Chondrocyte (in vitro differentiated cells): ENCODE data around the gene GALNT9. TPM values are rescaled to one million over a fixed set of nuclear protein-coding genes. Genes with fewer than 3 reads are reported as not detected.

Source experiments
- DNase-seq: peaks from one replicate; pipeline ENCODE4 v3.0.0; 2021; ENCODE audit warnings: mixed read lengths, low spot score
- H3K27ac Mint-ChIP-seq: one replicate; pipeline ENCODE4 v1.8.0; 2021; ENCODE audit warnings: mild to moderate bottlenecking, moderate library complexity, mixed read lengths; ENCODE audit not compliant: unreplicated experiment
- H3K27me3 Mint-ChIP-seq: 2 replicates; pipeline ENCODE4 v1.8.0; 2021; ENCODE audit warnings: low read depth, mixed read lengths
- H3K36me3 Mint-ChIP-seq: 2 replicates; pipeline ENCODE4 v1.8.0; 2021; ENCODE audit warnings: low read depth, mixed read lengths
- H3K4me1 Mint-ChIP-seq: 2 replicates; pipeline ENCODE4 v1.8.0; 2021; ENCODE audit warnings: low read depth, mild to moderate bottlenecking, mixed read lengths
- H3K4me3 Mint-ChIP-seq: one replicate; pipeline ENCODE4 v1.8.0; 2021; ENCODE audit warnings: mild to moderate bottlenecking, moderate library complexity, mixed read lengths; ENCODE audit not compliant: unreplicated experiment
- H3K9me3 Mint-ChIP-seq: 2 replicates; pipeline ENCODE4 v1.8.0; 2021; ENCODE audit warnings: low read depth, mixed read lengths
- total RNA-seq: library from RNA; stranded (reverse); gene quantifications from 3 replicates; pipeline ENCODE4 v1.2.1, GENCODE V29; 2021
- TF ChIP-seq, protein P1 (sequence below): fragments of 200-600 bp; sonication (generic); IDR thresholded peaks from 2 replicates; pipeline ENCODE4 v1.5.0; 2021; ENCODE audit warnings: antibody characterized with exemption, mild to moderate bottlenecking, moderate library complexity

Gene GALNT9
- total RNA-seq, 1 donor from 2014 or later = not detected

- TF ChIP-seq, protein P1, sequence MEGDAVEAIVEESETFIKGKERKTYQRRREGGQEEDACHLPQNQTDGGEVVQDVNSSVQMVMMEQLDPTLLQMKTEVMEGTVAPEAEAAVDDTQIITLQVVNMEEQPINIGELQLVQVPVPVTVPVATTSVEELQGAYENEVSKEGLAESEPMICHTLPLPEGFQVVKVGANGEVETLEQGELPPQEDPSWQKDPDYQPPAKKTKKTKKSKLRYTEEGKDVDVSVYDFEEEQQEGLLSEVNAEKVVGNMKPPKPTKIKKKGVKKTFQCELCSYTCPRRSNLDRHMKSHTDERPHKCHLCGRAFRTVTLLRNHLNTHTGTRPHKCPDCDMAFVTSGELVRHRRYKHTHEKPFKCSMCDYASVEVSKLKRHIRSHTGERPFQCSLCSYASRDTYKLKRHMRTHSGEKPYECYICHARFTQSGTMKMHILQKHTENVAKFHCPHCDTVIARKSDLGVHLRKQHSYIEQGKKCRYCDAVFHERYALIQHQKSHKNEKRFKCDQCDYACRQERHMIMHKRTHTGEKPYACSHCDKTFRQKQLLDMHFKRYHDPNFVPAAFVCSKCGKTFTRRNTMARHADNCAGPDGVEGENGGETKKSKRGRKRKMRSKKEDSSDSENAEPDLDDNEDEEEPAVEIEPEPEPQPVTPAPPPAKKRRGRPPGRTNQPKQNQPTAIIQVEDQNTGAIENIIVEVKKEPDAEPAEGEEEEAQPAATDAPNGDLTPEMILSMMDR = no peak
- Mint-ChIP-seq H3K9me3 (no peaks in the 10 kb centered on the region), H3K27me3 (peaks cover 45% of the 10 kb centered on the region), H3K27ac (no peak overlapping the region), H3K4me3 (no peak overlapping the region), H3K4me1 (no peaks in the 10 kb centered on the region), H3K36me3 (no peaks in the 10 kb centered on the region)
- DNase-seq = peak; percentile 77
Measured at GRCh38 chr12:132171293-132171967, 158.0 kb downstream of the GALNT9 start.

- Mint-ChIP-seq H3K36me3 (no peaks in the 10 kb centered on the region), H3K4me1 (no peaks in the 10 kb centered on the region), H3K27me3 (peaks cover 42% of the 10 kb centered on the region), H3K9me3 (no peaks in the 10 kb centered on the region), H3K27ac (no peak overlapping the region), H3K4me3 (no peak overlapping the region)
- TF ChIP-seq, protein P1 = no peak
- peak; percentile 91 for DNase-seq
Measured at GRCh38 chr12:132170637-132171292, 158.6 kb downstream of the GALNT9 start.

DNA sequence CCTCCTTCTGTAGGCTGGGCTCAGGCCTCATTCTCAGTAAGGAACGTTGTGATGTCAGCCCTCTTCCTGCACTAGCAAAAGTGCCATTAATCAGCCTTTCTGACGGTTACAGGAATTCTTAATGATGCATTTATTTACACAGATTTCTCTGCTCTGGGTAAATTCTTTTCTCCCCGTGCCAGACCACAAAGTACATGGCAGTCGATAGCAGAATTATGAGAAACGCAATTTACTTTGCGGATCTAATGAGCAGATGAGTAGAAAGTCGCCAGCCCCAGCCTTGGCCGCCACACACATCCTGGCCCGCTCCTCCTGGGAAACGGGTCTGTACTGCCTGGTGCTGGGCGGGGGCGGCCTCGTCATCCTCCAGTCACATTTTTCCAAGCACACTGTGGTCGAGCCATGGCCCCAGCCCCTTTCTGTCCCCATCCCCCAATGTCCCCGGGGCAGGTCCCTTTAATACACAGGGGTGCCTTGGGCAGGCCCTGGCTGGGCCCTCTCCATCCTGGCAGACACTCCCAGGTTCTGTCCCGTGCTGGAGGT, 159.2 kb downstream of the GALNT9 start:
- no peak overlapping the region for H3K4me3 Mint-ChIP-seq
- TF ChIP-seq, protein P1 = no peak
- no peak overlapping the region for H3K27ac Mint-ChIP-seq
- H3K36me3 Mint-ChIP-seq = no peaks in the 10 kb centered on the region
- no peaks in the 10 kb centered on the region for H3K9me3 Mint-ChIP-seq
- no peaks in the 10 kb centered on the region for H3K4me1 Mint-ChIP-seq
- peak; percentile 75 for DNase-seq
- peaks cover 42% of the 10 kb centered on the region for H3K27me3 Mint-ChIP-seq

DNA sequence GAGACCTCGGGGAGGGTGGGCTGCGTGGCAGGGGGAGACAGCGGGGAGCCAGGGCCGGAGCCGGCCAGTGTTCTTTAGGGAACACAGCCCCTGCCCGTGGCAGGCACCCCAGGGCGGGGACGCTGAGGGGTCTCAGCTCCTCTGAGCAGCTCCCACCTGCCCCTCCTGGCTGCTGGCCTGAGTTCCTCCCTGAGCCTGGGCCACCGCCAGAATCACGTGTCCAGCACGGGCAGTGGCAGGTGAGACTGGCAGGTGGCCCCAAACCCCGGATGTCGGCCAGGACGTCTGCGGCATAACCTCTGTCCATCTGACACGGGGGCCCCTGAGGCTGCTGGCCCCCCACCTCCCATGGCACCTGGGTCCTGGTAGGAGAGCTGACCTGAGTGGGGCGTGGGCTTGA, 160.0 kb downstream of the GALNT9 start:
- TF ChIP-seq, protein P1 = no peak
- Mint-ChIP-seq H3K36me3 (no peaks in the 10 kb centered on the region), H3K27me3 (peaks cover 39% of the 10 kb centered on the region), H3K4me3 (no peak overlapping the region), H3K9me3 (no peaks in the 10 kb centered on the region), H3K27ac (no peak overlapping the region), H3K4me1 (no peaks in the 10 kb centered on the region)
- peak; percentile 89 for DNase-seq

DNA sequence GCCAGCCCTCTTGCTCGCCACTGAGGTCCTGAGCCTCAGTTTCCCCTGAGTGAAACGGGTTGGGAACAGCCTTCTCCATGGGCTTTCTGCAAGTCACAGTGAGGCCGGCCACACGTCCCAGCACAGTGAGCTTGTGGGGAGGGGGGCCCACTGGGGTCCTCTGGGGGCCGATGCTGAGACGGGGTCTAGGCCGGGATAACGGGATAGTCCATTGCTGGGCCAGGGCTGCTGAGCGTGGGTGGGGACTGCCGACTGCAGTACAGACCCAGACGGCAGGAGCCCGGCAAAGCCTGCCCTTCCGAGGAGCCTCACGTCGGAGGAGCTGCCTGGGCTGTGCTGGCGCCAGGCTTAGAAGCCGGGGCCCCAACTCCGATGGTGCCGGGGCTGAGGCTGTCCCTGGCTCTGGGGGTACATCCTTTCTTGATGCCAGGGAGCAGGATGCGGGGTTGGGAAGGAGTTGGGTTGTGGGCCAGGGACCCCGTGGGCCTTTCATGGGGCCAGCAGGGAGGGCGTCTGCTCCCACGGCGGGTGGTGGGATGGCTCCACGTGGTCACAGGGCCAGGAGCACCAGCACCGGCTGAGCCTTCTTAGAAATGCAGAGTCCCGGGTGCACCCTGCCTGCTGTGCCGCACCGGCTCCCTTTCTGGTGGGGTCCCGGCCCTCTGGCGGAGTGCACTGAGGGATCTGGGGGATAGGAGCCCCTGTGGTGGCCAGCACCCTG, 160.9 kb downstream of the GALNT9 start:
- TF ChIP-seq, protein P1 = no peak
- H3K4me3 Mint-ChIP-seq = no peak overlapping the region
- H3K4me1 Mint-ChIP-seq = no peaks in the 10 kb centered on the region
- peaks cover 41% of the 10 kb centered on the region for H3K27me3 Mint-ChIP-seq
- H3K9me3 Mint-ChIP-seq = no peaks in the 10 kb centered on the region
- no peak overlapping the region for H3K27ac Mint-ChIP-seq
- no peaks in the 10 kb centered on the region for H3K36me3 Mint-ChIP-seq
- peak; percentile 87 for DNase-seq
